GM11168 (cell line): ENCODE data around the gene ERC1.
"Not testable (repeated sequence)": the region's sequence is repeated elsewhere in the genome, so short reads cannot be mapped to it uniquely, and the experiment has no call there.

Experiments
- in situ Hi-C: fragments of 300-500 bp; cut with MboI; formaldehyde crosslinking; loops from one replicate; pipeline ENCODE4 v1.12.0; 2022; ENCODE audit warnings: low sequenced_read_pairs; ENCODE audit not compliant: unreplicated experiment

The ERC1 gene

DNA sequence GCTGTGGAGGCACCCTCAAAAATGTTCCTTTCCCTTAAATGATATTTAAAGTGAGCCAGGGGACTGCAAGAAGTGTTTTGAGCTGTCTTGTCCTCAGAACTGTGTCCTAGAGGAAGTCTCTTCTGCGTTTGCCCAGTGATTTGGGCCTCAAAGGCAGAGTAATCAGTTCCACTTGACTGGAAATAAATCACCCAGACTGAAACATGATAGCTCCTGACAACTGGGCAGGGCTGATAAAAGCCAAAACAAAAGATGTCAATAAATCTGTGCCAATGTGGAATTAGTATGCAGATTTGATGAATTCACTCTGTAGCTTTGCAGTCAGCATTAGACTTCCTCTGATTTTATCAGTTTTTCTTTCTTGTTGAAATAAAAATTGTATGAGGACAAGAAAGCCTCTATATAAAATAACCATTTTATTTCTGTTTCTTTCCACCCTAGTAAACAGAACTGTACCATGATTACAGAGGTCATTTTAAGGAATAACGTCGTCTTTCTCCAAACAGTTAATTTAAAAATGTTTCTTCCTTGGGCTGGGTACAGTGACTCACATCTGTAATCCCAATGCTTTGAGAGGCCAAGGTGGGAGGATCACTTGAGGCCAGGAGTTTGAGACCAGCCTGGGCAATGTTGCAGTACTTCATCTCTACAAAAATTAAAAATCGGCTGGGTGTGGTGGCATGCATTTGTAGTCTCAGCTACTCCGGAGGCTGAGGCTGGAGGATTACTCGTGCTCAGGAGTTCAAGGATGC lies 180.8 kb downstream of the ERC1 start:
- in situ Hi-C loops: no loop called here

DNA sequence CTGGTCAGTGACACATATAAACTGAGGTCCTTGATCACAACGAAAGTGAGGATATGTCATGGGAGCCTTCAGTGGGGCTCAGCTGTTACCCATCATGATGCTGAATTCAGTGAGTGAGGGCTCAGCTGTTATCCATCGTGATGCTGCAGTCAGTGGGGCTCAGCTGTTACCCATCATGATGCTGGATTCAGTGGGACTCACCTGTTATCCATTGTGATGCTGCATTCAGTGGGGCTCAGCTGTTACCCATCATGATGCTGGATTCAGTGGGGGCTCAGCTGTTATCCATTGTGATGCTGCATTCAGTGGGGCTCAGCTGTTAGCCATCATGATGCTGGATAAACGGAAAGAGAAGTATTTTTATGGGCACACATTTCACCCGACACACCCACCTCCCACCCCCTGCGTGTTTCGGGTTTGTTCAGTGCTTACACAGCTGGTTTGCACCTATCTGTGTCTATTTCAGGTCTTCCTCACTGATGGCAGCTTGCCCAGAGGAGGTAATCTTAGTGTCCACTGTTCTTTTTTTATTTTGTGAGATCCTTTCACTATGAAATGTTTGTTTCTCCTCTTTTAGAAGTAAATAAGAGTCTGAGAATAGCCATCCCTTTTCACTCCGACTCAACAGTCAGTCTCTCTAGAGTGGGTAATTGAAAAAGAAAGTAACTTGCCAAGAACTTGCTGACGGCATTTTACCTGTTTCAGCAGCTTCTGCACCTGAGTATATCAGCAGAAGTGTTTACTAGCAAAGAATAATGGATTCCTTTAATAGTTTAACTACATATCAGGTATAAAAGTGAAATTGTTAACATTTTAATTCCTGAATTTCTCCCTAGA lies 183.0 kb downstream of the ERC1 start:
- in situ Hi-C loops: no loop called here

DNA sequence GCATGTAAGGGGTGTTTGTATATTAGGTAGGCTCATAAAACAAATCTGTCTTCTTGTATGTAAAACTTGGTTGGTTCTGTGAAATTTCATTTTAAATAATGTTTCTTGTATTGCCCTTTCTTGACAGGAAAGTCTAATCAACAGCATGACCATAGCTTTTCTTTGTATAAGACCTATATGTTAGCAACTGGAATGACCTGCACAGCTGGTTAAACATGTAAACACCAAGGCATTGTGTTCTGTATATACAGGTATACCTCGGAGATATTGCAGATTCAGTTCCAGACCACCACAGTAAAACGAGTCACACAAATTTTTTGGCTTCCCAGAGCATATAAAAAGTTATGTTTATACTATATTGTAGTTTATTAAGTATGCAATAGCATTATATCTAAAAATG lies 183.6 kb downstream of the ERC1 start:
- in situ Hi-C loops: no loop called here

DNA sequence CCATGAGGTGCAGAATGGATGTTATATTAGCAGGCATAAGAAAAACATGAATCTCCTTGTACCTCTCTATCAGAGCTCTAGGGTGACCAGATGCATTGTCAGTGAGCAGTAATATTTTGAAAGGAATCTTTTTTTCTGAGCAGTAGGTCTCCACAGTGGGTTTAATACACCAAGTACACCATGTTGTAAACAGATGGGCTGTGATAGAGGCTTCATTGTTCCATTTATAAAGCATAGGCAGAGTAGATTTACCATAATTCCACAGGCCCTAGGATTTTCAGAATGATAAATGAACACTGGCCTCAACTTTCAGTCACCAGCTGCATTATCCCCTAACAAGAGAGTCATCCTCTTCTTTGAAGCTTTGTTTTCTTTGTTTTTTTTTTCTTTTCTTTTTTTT lies 185.2 kb downstream of the ERC1 start:
- in situ Hi-C loops: no loop called here

DNA sequence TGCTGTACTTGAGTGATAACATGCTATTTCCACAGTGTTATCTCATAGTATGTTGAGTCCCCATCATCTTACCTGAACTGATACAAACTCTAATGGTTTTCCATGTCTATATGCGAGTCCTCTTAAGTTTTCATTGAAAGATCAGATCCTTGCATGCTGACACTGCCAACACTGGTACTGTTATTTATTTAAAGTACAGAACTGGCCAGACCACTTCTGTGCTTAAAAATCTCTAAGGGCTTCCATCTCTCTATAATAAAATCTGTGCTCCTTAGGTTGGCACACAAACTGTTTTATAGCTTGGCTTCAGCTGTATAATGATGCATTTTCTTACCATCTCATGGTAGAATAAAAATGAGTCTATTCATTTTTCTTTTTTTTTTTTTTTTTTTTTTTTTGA lies 188.1 kb downstream of the ERC1 start:
- in situ Hi-C loops: no loop called here

DNA sequence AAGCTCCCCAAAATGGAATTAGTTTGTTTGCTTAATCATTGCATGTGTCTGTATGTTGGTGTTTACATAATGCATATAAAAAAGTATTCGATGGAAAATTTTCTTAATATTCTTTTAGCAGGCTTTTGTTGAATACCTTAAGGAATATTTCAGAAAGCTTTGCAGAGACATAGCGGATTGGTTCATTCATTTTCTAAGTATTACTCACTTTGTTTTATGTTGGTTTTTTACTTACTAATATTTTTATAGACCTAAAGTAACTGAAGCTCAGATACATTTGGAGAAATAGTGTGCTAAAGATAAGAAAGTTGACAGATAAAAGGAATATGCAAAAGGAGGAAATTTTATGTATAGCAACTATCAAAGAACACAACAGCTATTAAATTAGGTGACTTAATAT lies 191.0 kb downstream of the ERC1 start:
- in situ Hi-C loops: no loop called here

DNA sequence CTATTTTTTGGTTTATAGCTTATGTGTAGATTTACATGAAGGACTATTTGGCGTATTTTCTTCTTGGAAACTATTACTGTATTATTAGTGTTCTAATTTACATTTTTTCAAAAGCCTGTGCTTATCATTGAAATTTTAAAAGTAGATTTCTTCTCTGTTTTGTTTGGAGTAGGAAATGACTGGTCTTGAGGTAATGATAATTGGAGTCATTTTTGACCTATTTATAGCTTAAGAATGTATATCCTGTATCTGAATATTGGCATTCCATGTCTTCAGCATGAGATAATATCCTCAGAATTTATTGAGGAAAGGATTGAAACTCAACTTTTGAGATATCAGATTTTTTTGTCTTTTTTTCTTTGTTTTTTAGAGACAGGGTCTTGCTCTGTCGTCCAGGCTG lies 193.4 kb downstream of the ERC1 start:
- in situ Hi-C loops: no loop called here

DNA sequence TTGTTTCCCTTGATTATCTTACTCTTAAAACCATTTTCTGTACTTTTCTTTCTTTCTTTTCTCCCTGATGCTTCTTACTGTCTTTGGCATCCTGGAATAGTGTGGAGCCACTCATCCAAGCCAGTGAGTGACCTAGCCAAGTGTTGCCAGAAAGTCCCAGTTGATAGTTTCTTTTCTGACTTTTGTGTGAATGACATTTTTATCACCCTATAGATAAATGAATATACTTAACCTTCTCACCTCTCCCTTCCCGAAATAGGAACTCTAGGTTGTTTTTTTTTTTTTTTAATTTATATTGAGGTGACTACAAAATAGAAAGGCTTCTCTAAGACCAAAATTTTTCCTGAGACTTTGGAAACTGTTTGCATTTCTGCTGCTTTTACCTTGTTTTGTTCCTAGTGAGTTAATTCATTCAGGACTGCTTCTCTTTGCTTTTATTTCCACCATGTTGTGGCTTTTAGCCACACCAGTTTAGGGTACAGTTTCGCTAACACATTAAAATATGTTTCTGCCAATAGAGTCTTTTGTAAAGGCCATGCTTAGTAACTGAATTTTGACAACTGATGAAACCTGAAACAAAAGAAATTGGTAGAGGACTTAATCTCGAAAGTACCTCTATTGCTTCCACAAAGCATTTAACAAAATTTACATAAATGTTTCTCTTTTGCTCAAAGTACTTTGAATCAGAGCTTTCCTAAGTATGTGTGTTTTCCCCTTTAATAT lies 194.6 kb downstream of the ERC1 start:
- in situ Hi-C loops: no loop called here

DNA sequence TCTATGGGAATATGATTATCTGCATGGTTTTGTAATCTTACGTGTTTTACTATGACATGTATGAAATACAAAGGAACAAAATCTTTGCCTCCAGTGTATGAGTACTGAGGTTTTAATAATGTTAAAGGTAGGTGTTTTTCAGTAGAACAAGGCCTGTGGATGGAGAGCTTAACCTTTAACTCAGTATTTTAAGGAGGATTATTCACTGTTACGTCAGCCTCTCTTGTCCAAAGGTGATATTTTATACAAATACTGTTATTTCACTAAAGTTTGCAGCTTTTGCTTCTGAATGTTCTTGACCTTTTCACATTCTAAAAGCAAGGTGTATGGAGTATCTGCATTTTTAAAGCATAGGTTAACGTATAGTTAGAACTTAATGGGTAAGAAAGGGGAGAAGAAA lies 195.3 kb downstream of the ERC1 start:
- in situ Hi-C loops: no loop called here

DNA sequence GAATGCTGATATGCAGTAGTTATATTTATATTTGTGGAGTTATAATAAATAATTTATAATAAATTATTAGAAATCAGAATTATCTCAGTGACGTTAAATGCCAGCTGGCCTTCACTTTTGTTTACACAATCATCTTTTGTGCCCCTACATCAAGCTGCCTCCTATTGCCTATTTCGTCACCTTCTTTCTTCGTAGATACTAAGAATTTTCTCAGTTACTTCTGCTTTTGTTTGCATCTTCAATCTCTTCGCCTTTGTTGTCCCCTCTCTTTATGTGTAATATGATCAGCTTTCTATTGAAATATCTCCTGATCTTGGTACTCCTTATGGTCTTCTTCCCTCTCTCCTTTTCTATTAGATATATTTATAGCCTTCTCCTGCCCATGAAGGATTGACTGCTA lies 197.0 kb downstream of the ERC1 start:
- in situ Hi-C loops: no loop called here

DNA sequence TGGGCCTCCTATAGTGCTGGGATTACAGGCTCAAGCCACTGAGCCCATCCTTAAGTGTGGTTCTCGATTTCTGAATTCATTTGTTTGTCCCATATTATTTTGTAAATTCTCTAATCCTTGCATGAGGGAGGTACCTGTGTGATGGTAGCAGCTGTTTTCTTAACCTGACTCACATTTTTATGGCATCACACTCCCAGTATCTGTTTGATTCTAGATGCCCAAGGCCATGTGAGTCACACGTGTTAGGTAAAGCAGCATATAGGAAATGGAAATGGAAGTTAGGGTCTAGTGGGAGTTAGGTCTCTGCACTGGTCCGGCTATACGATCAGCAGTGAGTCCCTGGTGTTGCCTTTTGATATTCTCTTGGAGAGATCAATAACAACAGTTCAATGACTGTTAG lies 198.1 kb downstream of the ERC1 start:
- in situ Hi-C loops: no loop called here

DNA sequence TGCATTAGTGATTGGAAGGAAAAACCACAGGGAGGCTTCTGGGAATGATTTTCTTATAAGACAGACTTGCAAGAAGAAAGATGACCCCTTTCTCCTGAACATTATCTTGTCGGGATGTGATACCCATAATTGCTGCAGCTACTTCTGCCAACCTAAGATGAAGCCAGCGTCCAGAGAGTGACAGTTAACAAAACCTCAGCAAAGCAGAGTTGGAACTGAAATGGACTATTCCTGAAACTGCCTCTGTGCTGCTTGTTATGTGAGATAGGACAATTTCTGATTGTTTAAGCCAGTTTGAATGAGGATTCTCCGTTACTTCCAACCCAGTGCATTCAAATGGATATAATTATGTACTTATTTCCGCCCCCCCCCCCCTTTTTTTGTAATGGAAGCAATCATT lies 204.5 kb downstream of the ERC1 start:
- in situ Hi-C loops: no loop called here

DNA sequence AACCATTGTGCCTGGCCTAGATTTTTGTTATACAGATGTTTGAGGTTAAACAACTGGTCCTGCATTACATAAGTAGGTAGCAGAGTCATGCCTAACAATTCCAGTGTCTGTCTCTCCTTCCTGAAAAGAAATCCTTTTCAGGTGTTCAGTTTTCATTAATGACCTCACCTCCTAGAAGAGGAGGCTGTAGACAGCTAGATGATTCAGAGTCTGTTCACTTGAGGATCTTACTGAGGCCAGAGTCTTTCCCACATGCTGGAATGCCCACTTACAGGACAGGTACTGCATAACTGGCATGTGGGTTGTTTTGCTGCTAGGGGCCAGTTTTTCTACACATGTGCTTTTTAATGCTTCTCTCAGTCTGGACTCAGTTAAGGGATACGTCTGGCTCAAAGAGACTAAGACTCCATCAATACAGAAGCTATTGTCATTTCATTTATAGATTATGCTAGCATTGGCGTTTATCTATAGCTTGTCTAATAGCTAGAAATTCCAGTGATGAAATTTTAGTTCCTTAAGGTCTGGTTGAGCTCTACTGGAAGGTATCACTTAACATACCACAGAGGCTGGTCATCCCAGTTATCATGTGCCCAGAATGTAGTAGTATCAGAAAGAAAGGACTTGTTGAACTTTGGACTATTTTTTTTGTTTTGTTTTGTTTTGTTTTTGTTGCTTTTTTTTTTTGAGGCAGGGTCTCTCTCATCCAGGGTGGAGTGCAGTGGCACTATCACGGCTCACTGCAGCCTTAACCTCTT lies 206.4 kb downstream of the ERC1 start:
- in situ Hi-C loops: no loop called here

DNA sequence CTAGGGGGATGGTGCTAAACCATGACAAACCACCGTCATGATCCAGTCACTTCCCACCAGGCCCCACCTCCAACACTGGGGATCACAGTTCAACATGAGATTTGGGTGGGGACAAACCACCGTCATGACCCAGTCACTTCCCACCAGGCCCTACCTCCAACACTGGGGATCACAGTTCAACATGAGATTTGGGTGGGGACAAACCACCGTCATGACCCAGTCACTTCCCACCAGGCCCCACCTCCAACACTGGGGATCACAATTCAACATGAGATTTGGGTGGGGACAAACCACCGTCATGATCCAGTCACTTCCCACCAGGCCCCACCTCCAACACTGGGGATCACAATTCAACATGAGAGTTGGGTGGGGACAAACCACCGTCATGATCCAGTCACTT lies 207.8 kb downstream of the ERC1 start:
- in situ Hi-C loops: not testable (repeated sequence)

DNA sequence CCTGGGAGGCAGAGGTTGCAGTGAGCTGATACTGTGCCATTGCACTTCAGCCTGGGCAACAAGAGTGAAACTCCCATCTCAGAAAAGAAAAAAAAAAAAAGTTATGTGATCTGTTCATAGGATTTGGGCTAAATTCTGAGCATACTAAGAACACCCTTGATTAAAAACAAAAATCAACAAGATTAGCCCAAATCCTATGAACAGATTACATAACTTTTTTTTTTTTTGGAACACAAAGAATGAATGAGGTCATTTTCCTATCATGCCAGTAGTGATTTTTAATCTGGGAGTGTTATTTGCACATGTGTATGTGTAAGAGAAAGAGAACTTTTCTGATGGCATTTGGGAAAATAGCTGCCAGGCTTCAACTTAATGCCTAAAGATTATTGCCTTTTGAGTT lies 208.7 kb downstream of the ERC1 start:
- in situ Hi-C loops: no loop called here

DNA sequence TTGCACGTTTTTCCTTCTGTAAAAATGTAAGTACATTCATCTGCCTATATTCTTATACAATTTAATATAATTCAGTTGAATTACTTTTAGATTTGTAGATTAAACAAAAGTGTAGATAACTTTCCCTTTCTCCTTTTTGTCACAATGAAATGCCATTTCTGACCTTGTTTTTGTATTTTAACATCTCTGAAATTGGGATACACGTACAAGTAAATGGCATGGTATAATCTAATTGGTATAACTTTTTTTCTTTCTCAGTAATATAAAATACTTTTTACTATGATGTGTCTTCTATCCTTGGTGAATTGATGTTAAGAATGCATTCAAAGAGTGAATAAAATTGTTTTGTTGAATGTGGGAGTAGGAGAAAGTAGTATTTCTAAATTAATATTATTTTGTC lies 210.0 kb downstream of the ERC1 start:
- in situ Hi-C loops: no loop called here

DNA sequence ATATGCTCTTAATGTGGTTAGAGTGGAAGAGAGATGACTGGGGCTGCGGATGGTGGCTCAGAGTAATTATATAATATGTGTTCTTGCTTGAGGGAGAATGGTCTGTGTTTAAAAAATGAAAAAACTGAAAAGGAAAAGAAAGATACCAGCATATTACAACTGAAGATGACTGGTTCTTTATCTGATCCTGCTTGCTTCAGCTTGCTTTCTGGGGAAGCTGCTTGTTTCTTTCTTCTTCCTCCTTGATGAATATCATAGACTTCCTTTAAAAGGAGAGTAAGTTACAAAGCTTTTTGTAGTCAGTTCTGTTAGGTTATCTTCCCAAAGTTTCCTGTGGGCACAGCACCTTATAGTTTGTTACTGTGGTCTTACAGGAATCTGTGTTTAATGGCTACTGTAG lies 210.9 kb downstream of the ERC1 start:
- in situ Hi-C loops: no loop called here

DNA sequence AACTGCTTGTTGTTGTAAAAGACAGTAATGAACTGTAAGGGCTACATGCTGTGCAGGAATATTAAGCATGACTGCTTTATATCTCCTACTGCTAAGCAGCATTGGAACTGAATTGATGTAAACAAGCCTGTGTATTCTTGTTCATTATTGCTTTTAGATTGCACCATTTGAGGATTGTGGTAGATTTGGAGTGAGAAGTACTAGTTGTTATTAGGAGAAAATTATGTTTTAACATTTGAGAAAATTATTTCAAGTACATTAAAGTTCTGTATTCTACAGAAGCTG lies 212.7 kb downstream of the ERC1 start:
- in situ Hi-C loops: no loop called here

DNA sequence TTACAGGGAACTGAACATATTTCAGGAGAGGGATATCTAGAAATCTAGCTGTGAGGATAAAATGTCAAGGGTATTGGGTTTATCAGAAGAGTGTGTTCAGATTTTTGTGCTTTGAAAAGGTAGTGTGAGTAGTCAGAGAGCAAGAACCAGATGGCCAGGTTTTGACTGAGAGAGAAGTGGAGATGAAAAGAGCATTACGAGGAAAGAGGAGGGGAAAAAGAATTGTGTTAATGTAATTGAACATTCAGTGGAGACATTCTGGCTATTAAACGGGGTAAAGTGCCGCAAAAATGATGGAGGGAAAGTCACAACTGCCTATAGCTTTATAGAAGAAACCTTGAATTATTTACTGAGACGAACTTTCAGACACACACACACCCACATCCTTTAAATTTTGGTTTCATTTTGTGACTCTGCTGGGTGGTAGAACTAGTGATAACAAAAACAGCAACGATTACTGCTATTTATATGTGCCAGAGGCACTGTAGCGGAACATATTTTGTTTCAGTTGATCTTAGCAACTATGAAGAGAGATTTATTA lies 213.6 kb downstream of the ERC1 start:
- in situ Hi-C loops: no loop called here

DNA sequence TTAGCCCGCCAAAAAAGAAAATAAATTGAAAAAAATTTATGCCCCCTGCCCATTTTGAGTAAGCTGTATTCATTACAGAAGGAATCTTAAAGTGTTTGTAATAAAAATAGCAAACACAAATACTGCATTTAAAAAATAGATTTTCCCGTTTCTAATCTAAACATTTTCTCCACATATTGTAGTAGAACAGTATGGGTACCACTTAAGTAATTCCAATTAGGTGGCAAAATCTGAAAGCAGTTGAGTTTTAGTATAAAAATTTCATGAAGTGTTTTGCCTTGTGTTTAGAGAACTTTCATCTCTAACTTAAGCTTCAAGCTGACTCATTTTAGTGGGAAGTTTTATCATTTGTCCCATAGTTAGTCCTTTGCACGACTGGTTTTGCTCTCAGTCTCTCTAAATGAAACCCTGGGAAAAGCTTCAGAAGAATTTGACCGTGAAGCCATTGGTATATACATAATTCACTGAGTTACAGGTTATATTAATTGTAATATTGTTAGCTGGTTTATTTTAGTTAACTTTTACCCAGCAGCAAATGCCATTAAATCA lies 214.6 kb downstream of the ERC1 start:
- in situ Hi-C loops: no loop called here
